Esophagus muscularis mucosa (tissue), 4 donors: ENCODE measurements around the gene ZNF423.

Source experiments
- CTCF ChIP-seq, 3 experiments: fragments of 200-600 bp in 2 of 3; fragments of 450-650 bp in 1 of 3; sonication (generic) in 2 of 3; IDR thresholded peaks; one replicate each; pipeline ENCODE4 v1.5.1; 2017 to 2019; ENCODE audit warnings: antibody characterized with exemption in 3 of 3, mild to moderate bottlenecking in 2 of 3, moderate library complexity in 1 of 3
- EP300 ChIP-seq: sonication (generic); formaldehyde crosslinking; IDR thresholded peaks from one replicate; pipeline ENCODE4 v1.6.1; 2017; ENCODE audit warnings: antibody characterized with exemption
- POLR2A ChIP-seq: fragments of 450-650 bp; IDR thresholded peaks from one replicate; pipeline ENCODE4 v1.6.1; 2017; ENCODE audit warnings: antibody characterized with exemption, moderate library complexity, mild to moderate bottlenecking, low read depth
- POLR2AphosphoS5 ChIP-seq, 2 donors: sonication (generic); formaldehyde crosslinking; IDR thresholded peaks; one replicate each; pipeline ENCODE4 v1.6.1; 2017; ENCODE audit warnings: antibody characterized with exemption in 2 of 2

DNA sequence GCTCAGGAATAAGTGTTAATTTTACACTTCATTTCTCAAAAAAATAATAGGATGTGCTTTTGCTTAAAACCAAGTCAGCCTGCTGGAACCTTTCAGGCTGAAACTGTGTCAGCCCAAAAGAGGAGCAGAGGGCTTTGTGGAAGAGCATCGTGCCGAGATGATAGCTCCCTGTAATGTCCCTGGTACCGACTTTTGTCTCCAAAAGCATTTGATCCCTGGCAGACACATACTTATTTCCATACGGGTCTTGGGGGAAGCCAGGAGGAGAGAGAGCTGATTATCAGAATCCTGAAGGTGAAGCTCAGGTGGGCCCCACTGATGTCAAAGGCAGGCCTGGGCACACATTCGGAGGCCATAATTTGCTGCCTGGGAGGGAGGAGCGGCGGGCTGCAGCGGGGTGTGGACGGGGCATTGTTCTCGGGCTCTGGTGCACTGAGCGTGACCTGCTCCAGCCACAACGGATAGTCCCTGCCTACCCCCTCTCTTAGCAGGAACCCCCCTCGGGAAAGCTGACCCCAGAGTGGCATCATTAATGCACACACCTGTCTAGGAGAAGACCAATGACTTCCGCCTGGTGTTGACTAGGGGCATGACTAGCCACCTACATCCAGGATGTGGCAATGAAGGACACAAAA, 326.4 kb downstream of the ZNF423 start:
- TF ChIP-seq EP300 (no peak), CTCF (IDR thresholded peaks at IDR 0.05) (no peak), POLR2AphosphoS5 (IDR thresholded peaks at IDR 0.05) (no peak), POLR2A (no peak)
